Ascending aorta (tissue), 2 donors: ENCODE results near the gene CDC14C. TPM values are rescaled to one million over a fixed set of nuclear protein-coding genes. Genes with fewer than 3 reads are reported as not detected.

ENCODE experiments used
- DNase-seq, 2 donors: peaks; one replicate each; pipeline ENCODE4 v3.0.0-alpha.2; 2019; ENCODE audit warnings: low spot score in 2 of 2
- H3K27ac ChIP-seq, 2 donors: fragments of 200-600 bp; sonication (generic); one replicate each; pipeline ENCODE4 v1.5.1; 2016 to 2017; ENCODE audit warnings: mild to moderate bottlenecking in 1 of 2
- H3K27me3 ChIP-seq: fragments of 200-600 bp; sonication (generic); one replicate; pipeline ENCODE4 v1.5.1; 2017
- H3K36me3 ChIP-seq, 2 donors: fragments of 200-600 bp; sonication (generic); one replicate each; pipeline ENCODE4 v1.5.1; 2016
- H3K4me1 ChIP-seq, 2 donors: fragments of 200-600 bp; sonication (generic); one replicate each; pipeline ENCODE4 v1.5.1; 2016 to 2017; ENCODE audit warnings: mild to moderate bottlenecking in 1 of 2
- H3K4me3 ChIP-seq, 2 donors: fragments of 200-600 bp; sonication (generic); one replicate each; pipeline ENCODE4 v1.5.1; 2016 to 2017; ENCODE audit warnings: mild to moderate bottlenecking in 1 of 2
- H3K9me3 ChIP-seq, 2 donors: fragments of 200-600 bp; sonication (generic); one replicate each; pipeline ENCODE4 v1.5.1; 2016
- intact Hi-C: fragments of 100-400 bp; cut with DNase I; formaldehyde crosslinking; loops from one replicate; pipeline ENCODE4 v1.15.1; 2023
- total RNA-seq: library from RNA; depleted of rRNA; stranded (reverse); fragments of >200 nt; gene quantifications from one replicate; pipeline ENCODE4 v1.1.0, GENCODE V29; 2016
- TF ChIP-seq, protein P1 (sequence below), 3 experiments: fragments of 200-600 bp in 2 of 3; fragments of 450-650 bp in 1 of 3; sonication (generic) in 2 of 3; IDR thresholded peaks; one replicate each; pipeline ENCODE4 v1.5.1; 2016 to 2019; ENCODE audit warnings: antibody characterized with exemption in 3 of 3, mild to moderate bottlenecking in 1 of 3, moderate library complexity in 1 of 3

The CDC14C gene
- total RNA-seq, 1 donor from 2014 or later, result not detected

DNA sequence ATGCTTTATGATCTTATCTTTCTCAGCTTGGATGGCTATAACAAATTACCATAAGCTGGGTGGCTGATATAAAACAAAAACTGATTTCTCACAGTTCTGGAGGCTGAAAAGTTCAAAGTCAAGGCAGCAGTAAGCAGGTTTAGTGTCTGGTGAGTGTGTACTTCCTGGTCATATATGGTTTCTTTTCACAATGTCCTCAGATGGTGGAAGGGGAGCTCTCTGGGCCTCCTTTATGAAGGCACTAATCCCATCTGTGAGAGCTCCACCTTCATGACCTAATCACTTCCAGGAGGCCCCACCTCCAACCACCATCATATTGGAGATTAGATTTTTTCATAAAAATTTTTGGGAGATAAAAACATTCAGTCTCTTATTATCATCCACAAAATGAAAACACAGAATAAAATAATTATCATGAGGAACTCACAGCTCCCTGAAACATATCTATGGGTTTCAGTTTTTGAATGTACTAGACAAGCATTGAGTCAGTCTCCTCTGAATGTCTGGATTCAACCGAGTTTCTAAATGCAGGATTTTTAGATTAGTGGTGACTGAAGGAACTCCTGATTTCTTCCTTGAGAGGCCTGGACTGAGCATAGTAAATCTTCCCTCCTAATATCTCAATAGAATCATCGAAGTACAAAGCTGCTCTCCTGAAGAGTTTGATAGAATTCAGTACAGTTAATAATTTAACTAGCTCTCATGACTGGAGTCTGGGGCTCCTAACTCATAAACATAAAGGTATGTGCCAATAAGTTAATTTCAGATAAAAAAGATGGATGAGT is 8.0 kb downstream of the CDC14C start:
- Histone ChIP-seq H3K27ac (no peak overlapping the region), H3K4me1 (no peaks in the 10 kb centered on the region), H3K9me3 (no peaks in the 10 kb centered on the region), H3K36me3 (no peaks in the 10 kb centered on the region), H3K4me3 (no peak overlapping the region), H3K27me3 (no peaks in the 10 kb centered on the region)
- TF ChIP-seq, protein P1, sequence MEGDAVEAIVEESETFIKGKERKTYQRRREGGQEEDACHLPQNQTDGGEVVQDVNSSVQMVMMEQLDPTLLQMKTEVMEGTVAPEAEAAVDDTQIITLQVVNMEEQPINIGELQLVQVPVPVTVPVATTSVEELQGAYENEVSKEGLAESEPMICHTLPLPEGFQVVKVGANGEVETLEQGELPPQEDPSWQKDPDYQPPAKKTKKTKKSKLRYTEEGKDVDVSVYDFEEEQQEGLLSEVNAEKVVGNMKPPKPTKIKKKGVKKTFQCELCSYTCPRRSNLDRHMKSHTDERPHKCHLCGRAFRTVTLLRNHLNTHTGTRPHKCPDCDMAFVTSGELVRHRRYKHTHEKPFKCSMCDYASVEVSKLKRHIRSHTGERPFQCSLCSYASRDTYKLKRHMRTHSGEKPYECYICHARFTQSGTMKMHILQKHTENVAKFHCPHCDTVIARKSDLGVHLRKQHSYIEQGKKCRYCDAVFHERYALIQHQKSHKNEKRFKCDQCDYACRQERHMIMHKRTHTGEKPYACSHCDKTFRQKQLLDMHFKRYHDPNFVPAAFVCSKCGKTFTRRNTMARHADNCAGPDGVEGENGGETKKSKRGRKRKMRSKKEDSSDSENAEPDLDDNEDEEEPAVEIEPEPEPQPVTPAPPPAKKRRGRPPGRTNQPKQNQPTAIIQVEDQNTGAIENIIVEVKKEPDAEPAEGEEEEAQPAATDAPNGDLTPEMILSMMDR (IDR thresholded peaks at IDR 0.05), result no peak
- DNase-seq, result no peak
- intact Hi-C loops, result no loop called here

DNA sequence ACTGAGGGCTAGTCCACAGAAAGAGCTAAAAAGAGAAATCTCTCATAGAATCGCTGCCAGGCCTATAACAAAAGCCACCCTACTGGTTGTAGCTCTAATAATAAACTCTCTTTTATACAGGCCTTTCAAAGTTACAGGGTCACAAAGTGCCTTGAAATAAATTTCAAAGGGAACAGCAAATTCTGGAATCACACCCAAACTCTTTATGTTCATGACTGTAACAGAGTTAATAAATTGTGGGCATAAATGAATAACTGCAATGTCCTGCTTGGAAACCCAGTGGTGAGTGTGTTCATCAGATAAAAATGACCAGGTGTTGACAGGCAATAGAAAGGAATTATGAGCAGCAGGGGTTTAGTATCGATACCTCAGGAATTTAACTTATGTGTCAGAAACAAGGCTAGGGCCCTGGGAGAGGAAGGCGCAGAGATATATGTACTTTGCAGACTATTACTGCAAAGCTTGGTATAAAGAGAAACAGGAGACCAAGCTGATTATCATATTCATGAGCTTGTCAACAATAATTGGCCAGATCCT is 9.3 kb downstream of the CDC14C start:
- TF ChIP-seq, protein P1 (IDR thresholded peaks at IDR 0.05), result no peak
- DNase-seq, result no peak
- intact Hi-C loops, result no loop called here

DNA sequence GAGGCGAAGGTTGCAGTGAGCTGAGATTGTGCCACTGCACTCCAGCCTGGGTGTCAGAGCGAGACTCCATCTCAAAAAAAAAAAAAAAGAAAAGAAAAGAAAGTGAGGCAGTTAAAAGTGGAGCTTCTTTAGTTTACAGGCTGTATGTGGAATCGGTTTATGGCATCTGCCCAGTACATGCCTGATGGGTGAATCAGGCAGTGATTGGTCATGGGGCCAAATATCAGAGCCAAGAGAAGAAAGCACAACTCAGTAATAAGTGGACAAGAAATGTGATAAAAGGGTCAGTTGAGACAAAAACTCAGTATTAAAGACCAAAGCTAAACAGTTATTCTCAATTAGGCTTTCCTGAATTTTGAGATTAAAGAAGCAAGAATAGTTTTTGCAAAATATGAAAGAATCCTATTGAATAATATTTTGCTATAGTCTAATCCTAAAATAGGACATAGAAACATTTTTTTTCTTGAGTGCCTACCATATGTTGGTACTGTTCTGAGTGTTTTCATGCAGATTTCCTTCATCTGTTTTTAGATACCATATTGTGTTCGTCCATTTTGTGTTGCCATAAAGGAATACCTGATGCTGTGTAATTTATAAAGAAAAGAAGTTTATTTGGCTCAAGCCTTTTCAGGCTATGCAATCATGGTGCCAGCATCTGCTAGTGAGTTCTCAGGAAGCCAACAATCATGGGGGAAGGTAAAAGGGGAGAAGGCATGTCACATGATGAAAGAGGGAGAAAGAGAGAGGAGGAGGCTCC is 14.4 kb downstream of the CDC14C start:
- Histone ChIP-seq H3K9me3 (no peaks in the 10 kb centered on the region), H3K4me1 (no peaks in the 10 kb centered on the region), H3K4me3 (no peak overlapping the region), H3K36me3 (no peaks in the 10 kb centered on the region), H3K27me3 (no peaks in the 10 kb centered on the region), H3K27ac (no peak overlapping the region)
- intact Hi-C loops, result no loop called here
- no peak for DNase-seq
- TF ChIP-seq, protein P1 (IDR thresholded peaks at IDR 0.05), result no peak

More for the DNA sequence above, 9.3 kb downstream of the CDC14C start:
- Histone ChIP-seq H3K4me1 (no peaks in the 10 kb centered on the region), H3K27ac (no peak overlapping the region), H3K36me3 (no peaks in the 10 kb centered on the region), H3K9me3 (no peaks in the 10 kb centered on the region), H3K4me3 (no peak overlapping the region), H3K27me3 (no peaks in the 10 kb centered on the region)

DNA sequence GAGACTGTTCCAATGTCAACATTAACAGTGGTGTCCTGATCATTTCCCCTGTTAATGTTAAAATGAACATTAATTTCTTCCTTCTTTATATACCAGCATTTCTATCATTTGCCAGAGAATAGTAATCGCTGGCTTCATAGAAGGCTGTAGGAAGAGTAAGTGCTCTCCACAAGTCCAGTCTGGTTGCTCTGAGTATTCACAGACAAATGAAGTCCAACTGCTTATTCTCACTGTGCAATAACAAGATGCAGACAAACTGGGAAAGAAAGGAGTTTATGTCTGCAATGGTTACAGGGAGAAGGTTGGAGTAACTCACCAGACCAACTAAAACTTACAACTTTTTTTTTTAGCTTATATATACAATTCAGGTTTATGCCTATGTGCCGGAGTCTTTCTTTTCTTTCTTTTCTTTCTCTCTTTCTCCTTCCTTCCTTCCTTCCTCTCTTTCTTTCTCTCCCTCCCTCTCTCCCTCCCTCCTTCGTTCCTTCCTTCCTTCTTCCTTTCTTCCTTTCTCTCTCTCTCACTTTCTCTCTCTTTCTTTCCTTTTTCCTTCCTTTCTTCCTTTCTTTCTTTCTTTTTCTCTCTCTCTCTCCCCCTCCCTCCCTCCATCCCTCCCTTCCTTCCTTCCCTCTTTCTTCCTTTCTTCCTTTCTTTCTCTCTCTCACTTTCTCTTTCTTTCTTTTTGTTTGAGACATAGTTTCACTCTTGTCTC is 19.1 kb downstream of the CDC14C start:
- intact Hi-C loops, result no loop called here

DNA sequence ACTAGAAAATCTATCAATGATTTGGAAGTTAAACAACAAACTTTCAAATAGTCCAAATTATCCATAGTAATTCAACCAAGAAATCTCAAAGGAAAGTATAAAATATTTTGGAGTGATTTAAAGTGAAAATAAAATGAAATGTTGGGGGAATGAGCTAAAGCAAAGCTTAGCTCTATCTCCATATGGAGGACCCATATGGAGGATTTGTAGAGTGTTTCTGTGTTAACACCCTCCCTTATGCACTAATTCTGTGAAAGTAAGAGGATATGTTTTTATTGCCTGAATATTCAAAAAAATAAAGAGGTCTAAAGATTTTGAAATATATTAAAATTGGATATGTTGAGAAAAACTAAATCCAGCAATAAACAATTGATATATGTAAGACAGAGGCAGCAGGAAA is 31.6 kb downstream of the CDC14C start:
- no peak for DNase-seq
- Histone ChIP-seq H3K27ac (no peak overlapping the region), H3K4me3 (no peak overlapping the region), H3K36me3 (no peaks in the 10 kb centered on the region), H3K4me1 (no peaks in the 10 kb centered on the region), H3K27me3 (no peaks in the 10 kb centered on the region), H3K9me3 (no peaks in the 10 kb centered on the region)
- intact Hi-C loops, result no loop called here
- TF ChIP-seq, protein P1 (IDR thresholded peaks at IDR 0.05), result no peak

More for the DNA sequence above, 19.1 kb downstream of the CDC14C start:
- no peaks in the 10 kb centered on the region for H3K9me3 ChIP-seq
- TF ChIP-seq, protein P1 (IDR thresholded peaks at IDR 0.05), result no peak
- H3K36me3 ChIP-seq, result no peaks in the 10 kb centered on the region
- H3K4me3 ChIP-seq, result no peak overlapping the region
- H3K27ac ChIP-seq, result no peak overlapping the region
- DNase-seq, result no peak
- H3K27me3 ChIP-seq, result no peaks in the 10 kb centered on the region
- no peaks in the 10 kb centered on the region for H3K4me1 ChIP-seq
